Activated T-helper 1 cell treated with anti-CD3 and anti-CD28 coated beads, Interleukin-2, amount 50 U/mL, for 16 hours (primary cell): ENCODE results near the gene KMT2E.
A peak's percentile ranks its signal among the peaks of the same experiment; 100 is the strongest.

ENCODE experiments used
- DNase-seq, 2 donors: peaks; one replicate each; pipeline ENCODE4 v3.0.0-alpha.2; 2020; ENCODE audit warnings: low read depth in 1 of 2, low spot score in 1 of 2

Gene KMT2E

GRCh38 chr7:105009667-105010503 is 4.1 kb upstream of the KMT2E start:
- no peak for DNase-seq

- no peak for DNase-seq
These were observed 3.4 kb upstream of the KMT2E start for GRCh38 chr7:105010504-105011130.

- no peak for DNase-seq
These were observed 2.7 kb upstream of the KMT2E start for GRCh38 chr7:105011141-105011830.

GRCh38 chr7:105011831-105012502 is 2.0 kb upstream of the KMT2E start:
- peak in 1 of 2 donors; percentile 8 for DNase-seq

- DNase-seq: peak; percentile 99 to 100
These were observed 1.3 kb upstream of the KMT2E start for GRCh38 chr7:105012503-105013220.

GRCh38 chr7:105013221-105013815 is 687 bp upstream of the KMT2E start:
- peak; percentile 86 to 92 for DNase-seq

GRCh38 chr7:105014693-105015389 is 836 bp downstream of the KMT2E start:
- DNase-seq: peak; percentile 17 to 23

GRCh38 chr7:105015390-105015965 is 1.5 kb downstream of the KMT2E start:
- DNase-seq: no peak

GRCh38 chr7:105016068-105016708 is 2.2 kb downstream of the KMT2E start:
- DNase-seq: no peak

GRCh38 chr7:105016709-105017656 is 3.0 kb downstream of the KMT2E start:
- no peak for DNase-seq

GRCh38 chr7:105017657-105018365 is 3.8 kb downstream of the KMT2E start:
- no peak for DNase-seq

- DNase-seq: no peak
These were observed 5.3 kb downstream of the KMT2E start for GRCh38 chr7:105019269-105019668.

- DNase-seq: no peak
These were observed 6.9 kb downstream of the KMT2E start for GRCh38 chr7:105020926-105021325.

- no peak for DNase-seq
These were observed 7.3 kb downstream of the KMT2E start for GRCh38 chr7:105021352-105021751.

GRCh38 chr7:105021967-105022366 is 8.0 kb downstream of the KMT2E start:
- DNase-seq: no peak

- DNase-seq: no peak
These were observed 8.5 kb downstream of the KMT2E start for GRCh38 chr7:105022458-105022857.

- DNase-seq: no peak
These were observed 10.7 kb downstream of the KMT2E start for GRCh38 chr7:105024734-105025133.
